DOHH2 (cell line): ENCODE results near the gene RND3.

Source experiments
- EZH2phosphoT487 ChIP-seq: fragments of 200-600 bp; sonication (generic); IDR thresholded peaks from 2 replicates; pipeline ENCODE4 v1.6.1; 2017; ENCODE audit warnings: borderline replicate concordance, mild to moderate bottlenecking, antibody characterized with exemption, low read length, moderate library complexity, mixed read lengths
- TF ChIP-seq, protein P1 (sequence below): fragments of 200-600 bp; sonication (generic); IDR thresholded peaks from one replicate; pipeline ENCODE4 v1.5.1; 2014; ENCODE audit warnings: antibody characterized with exemption, mild to moderate bottlenecking, low read depth, low read length; ENCODE audit not compliant: poor library complexity, severe bottlenecking

- TF ChIP-seq, protein P1, sequence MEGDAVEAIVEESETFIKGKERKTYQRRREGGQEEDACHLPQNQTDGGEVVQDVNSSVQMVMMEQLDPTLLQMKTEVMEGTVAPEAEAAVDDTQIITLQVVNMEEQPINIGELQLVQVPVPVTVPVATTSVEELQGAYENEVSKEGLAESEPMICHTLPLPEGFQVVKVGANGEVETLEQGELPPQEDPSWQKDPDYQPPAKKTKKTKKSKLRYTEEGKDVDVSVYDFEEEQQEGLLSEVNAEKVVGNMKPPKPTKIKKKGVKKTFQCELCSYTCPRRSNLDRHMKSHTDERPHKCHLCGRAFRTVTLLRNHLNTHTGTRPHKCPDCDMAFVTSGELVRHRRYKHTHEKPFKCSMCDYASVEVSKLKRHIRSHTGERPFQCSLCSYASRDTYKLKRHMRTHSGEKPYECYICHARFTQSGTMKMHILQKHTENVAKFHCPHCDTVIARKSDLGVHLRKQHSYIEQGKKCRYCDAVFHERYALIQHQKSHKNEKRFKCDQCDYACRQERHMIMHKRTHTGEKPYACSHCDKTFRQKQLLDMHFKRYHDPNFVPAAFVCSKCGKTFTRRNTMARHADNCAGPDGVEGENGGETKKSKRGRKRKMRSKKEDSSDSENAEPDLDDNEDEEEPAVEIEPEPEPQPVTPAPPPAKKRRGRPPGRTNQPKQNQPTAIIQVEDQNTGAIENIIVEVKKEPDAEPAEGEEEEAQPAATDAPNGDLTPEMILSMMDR, result no peak
- no peak for TF ChIP-seq EZH2phosphoT487
These were observed 4.0 kb upstream of the RND3 start for GRCh38 chr2:150491430-150491829.
